ENCODE measurements around the gene PLXNA1.

The PLXNA1 gene

DNA sequence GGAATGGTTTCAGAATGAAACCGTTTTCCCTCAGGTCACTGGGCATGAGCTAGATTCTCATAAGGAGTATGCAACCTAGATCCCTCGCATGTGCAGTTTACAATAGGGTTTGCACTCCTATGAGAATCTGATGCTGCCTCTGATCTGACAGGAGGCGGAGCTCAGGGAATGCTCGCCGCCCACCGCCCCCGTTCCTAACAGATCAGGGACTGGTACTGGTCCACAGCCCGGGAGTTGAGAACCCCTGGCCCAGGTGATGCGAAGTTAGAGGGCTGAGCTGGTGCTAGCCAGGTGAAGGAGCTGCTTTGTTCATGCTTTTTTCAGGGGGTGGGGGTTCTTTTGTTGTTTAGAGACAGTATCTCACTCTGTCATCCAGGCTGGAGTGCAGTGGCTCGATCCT lies 15.5 kb upstream of the PLXNA1 start:
- no peak for DNase-seq (ENCODE audit: low read depth in 1 of 2, low spot score in 1 of 2)

DNA sequence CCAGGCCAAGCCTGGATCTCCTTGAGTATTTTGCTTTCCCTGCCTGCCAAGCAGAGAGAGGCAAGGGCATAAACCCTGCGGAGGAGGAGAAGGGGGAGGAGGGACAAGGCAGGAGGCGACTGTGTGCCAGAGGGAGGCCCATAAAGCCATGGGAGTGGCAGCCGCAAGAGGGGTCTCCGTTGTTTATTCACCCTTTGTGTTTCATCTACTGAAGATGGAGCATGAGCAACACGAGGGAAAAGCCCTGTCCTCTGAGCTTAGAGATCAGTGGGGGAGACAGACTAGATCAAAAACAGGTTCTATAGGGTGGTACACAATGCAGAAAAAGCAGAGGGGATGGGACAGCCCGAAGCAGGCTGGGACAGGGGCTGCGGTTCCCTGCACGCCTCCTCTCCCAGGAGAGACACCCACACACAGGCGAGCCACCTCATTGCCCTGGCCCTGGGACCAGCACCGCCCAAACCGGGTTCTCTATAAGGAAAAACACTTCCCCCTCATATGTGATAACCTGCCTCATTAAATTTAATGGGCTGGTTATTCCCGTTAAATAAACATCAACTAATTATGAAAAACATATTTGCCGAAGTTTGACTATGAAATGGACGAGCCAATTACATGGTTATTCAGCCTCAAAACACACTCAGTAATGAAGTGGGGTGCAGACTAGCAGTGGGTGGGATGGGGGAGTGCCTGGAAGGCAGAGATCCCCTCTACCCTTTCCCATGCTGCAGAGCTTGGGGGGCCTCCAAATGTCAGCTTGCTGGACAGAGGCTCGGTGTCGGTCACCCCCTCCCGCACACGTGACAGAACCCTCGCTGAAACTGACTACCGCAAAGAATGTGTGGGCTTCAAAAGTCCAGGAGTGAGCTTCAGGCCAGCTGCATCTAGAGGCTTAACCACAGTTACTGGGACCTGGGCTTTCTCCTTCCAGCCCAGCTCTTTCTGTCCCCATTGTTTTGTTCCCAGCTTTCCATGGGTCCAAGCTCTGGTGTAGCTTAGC lies 14.2 kb upstream of the PLXNA1 start:
- no peak for DNase-seq (ENCODE audit: low read depth in 1 of 2, low spot score in 1 of 2)

DNA sequence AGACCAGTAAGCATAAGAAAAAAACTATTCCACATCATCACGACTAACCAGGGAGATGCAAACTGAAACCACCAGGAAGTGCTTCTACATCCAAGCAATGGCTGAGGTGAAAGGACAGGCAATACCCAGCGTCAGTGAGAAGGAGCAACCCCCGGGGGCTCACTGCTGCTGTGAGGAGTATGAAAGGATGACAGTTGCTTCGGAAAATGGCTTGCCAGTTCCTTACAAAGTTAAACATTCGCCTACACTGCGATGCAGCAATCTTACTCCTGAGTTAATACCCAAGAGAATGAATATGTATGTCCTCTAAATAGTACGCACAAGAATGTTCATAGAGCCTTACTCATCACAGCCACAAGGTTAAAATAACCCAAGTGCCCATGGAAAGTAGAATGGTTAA lies 13.3 kb upstream of the PLXNA1 start:
- DNase-seq (ENCODE audit: low read depth in 1 of 2, low spot score in 1 of 2) = no peak

DNA sequence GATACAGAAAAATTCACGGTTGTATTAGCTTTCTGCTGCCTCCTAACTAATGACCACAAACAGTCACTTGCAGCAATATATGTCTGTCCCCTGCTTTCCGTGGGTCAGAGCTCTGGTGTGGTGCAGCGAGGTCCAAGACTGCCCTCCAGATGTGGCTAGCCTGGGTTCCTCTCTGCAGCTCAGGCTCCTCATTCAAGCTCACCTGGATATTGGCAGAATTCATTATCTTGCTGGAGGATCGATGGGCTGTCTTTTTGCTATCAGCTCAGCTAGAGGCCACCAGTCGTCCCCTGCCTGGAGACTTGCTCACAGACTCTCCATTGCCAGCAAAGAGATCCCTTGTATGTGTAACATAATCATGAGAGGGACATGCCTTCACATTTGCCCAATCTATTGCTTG lies 12.8 kb upstream of the PLXNA1 start:
- no peak for DNase-seq (ENCODE audit: low read depth in 1 of 2, low spot score in 1 of 2)

DNA sequence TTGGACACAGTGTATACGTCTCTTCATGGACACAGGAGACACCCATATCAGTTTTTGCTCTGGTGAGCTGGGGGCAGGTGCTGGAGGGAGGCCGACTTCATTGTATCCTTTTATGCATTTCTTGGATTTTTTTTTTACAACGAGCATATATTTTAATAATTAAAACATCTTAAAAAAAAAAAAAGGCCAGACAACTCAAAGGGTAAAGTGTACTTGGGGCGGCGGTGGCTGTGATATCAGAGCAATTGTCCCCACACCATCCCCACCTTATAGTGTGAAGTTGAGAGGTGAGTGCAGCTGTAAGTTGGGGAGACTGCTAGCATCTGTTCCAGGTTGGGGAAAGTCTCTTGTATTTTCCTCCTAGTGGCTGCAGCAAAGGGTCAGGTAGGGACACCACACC lies 12.0 kb upstream of the PLXNA1 start:
- no peak for DNase-seq (ENCODE audit: low read depth in 1 of 2, low spot score in 1 of 2)

DNA sequence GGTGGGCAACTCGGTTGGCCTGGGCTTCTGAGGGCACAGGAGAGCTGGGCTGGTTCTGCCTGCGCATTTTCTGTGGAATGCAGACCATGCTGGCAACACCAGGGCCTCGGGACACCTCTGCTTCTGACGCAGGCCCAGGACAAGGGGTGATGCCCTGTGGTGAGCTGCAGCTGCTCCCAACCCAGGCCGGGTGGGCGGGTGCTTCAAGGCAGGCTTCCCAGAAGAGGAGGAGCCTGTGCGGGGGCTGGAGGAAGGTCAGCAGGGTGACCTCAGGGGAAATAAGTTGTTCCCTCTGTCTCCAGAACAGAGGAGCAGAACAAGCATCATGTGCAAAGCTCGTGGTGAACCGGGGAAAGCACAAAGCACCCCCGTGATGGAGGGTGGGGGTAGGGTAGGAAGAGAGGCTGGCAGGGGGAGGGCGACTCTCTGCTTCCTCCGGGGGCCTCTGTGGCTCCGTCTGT lies 11.0 kb upstream of the PLXNA1 start:
- DNase-seq (ENCODE audit: low read depth in 1 of 2, low spot score in 1 of 2) = no peak

DNA sequence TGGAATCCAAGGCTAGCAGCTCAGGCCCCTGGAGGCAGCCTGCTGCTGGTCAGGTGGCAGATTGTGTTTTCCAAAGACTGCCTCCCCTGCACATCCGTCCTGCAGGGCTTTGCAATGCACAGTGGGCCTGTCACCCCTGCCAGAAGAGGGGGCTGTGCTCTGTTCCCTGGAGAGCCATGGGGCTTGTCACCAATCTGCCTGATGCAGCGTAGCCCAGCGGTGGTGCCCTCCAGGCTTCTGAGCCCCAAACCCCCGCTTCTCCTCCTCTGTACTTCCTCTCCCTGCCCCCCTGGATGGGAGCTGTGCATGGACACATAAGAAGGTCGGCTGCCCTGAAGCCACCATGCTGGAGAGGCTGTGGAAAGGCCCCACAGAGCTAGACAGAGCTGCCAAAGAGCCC lies 10.0 kb upstream of the PLXNA1 start:
- no peak for DNase-seq (ENCODE audit: low read depth in 1 of 2, low spot score in 1 of 2)

DNA sequence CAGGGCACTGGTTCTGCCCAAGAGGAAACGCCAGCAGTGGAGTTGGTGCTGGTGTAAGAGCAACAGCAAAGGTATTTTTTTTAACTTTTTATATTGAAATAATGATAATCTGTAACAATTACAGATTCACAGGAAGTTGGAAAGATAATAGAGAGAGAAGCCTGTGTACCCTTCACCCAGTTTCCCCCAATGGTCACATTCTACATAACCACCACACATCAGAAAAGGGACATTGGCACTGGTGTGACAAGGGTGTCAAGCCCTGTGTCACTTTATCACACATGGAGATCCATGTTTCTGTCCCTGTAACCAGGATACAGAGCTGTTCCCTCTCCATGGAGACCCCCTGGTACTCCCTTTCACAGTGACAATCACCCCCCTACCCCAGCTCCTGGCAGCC lies 9.1 kb upstream of the PLXNA1 start:
- DNase-seq (ENCODE audit: low read depth in 1 of 2, low spot score in 1 of 2) = no peak

DNA sequence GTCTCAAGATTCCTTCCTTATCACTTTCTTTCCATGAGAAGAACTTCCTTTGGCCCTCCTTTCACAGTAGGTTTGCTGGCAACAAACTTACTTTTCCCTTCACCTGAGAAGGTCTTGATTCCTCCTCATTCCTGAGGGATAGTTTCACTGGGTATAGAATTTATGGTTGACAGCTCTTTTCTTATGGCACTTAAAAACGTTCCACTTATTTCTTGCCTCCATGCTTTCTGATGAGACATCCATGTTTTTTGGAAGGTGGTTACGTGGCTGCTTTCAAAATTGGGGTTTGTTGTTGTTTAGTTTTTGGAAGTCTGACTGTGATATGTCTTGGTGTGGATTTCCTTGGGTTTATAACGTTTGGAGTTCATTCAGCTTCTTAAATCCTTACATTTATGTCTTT lies 8.2 kb upstream of the PLXNA1 start:
- DNase-seq (ENCODE audit: low read depth in 1 of 2, low spot score in 1 of 2) = no peak

DNA sequence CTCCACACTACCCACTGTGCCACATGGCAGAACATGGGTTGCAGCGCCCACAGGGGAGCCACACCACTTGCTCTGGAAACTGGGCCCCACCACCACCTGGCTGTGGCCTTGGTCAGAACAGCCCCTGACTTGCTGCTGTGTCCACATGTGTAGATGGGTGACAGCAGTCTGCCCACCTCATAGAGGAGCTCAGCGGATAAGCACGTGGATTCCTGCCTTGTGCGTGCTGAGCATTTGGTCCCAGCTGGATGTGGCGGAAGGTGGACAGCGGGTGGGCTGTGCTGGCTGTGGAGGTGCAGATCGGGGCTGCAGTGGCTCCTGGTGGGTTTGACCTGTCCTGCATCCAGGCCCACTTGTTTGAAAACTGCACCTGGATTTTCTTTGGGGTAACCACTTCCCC lies 6.0 kb upstream of the PLXNA1 start:
- no peak for DNase-seq (ENCODE audit: low read depth in 1 of 2, low spot score in 1 of 2)

DNA sequence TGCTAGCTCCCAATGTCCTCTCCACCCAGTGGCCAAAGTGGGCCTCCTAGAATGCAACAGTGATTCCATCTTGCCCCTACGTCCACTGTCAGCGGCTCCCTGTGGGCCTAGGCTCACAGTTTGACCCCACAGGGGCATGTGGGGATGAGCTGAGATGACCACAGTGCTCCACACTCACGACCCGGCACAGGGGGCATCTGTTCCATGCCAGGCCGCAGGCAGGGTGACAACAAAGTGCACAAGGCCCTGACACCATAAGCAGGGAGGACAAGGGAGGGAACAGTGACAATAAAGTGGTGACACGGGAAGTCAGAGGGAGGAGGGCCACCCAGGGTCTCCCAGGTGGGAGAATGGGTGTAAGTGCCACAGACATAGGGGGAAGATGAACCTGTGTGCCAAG lies 5.1 kb upstream of the PLXNA1 start:
- no peak for DNase-seq (ENCODE audit: low read depth in 1 of 2, low spot score in 1 of 2)

DNA sequence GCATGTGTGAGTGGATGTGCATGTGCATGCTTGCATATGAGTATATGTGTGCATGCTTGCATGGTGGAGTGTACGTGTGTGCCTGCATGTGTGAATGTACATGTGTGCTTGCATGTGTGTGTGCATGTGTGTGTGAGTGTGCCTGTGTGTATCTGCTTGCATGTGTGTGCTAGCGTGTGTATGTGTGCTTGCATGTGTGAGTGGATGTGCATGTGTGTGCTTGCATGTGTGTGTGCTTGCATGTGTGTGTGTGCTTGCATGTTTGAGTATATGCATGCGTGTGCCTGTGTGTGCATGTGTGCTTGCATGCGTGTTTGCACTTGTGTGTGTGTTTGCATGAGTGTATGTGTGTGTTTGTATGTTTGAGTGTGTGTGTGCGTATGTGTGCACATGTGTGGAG lies 4.6 kb upstream of the PLXNA1 start:
- no peak for DNase-seq (ENCODE audit: low read depth in 1 of 2, low spot score in 1 of 2)

DNA sequence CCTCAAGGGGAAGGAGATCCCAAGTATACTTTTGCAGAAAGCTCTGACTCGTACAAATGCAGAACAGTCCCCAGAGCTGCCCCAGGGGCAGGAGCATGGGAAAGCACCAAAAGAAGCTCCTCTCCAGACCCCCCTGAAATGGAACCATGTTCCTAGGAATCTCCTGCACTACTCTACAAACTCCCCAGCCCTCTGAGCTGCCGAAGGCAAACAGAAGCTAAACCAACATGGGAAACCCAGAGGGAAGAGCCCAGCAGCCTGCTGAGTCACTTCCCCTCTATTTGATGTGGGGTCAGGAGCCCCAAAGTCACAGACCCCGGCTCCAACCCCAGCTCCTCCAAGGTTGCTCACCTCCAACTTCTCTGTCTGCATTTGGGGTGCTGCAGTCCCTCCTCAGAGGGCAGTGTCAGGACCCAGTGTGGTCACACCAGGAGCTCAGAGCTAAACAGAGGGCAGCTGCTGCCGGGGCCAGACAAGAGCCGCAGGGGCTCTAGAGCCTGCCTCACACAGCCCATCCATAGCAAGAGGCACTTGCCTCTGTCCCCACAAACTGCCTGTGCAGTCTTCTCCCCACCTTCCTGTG lies 3.8 kb upstream of the PLXNA1 start:
- no peak for DNase-seq (ENCODE audit: low read depth in 1 of 2, low spot score in 1 of 2)

DNA sequence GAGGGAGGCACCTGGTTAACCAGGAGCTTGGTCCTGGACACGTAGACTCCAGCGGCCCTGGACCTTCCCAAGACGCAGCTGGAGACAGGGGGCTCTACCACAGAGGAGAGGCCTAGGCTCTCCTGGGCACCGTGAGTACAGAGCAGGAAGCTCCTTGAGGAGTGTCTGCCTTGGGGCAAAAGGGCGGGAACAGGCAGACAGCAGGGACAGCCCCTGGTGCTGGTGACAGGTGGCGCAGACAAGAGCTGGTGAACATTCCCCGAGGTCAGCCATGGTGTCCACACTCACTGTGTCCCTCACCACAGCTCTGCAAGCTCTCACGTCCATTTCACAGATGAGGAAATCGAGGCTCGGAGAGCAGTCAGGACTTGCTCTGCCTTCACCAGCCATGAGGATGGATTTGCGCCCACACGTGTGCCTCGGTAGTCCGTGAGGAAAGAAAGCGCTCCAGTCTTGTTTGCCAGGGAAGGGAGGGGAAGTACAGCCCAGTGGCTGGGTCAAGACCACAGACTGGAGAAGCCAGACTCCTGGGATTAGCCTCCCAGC lies 2.6 kb upstream of the PLXNA1 start:
- DNase-seq (ENCODE audit: low read depth in 1 of 2, low spot score in 1 of 2) = no peak

DNA sequence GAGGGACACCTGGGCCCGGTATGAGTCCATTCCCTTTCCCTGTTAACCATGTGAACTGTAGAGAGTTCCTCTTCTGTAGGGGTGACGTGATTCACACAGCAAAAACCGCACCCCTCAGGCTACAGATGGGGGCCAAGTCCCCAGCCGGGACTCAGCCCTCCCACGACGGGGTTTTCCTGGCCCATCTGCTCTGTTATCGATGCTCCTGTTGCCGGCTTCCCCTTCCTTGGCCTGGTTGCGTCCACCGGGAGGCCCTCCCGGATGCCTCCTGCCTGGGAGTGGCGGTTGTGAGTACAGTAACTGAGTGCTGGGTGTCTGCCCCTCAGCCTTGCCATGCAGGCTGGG lies 817 bp upstream of the PLXNA1 start:
- DNase-seq (ENCODE audit: low read depth in 1 of 2, low spot score in 1 of 2) = peak in 1 of 2 donors; percentile 48

DNA sequence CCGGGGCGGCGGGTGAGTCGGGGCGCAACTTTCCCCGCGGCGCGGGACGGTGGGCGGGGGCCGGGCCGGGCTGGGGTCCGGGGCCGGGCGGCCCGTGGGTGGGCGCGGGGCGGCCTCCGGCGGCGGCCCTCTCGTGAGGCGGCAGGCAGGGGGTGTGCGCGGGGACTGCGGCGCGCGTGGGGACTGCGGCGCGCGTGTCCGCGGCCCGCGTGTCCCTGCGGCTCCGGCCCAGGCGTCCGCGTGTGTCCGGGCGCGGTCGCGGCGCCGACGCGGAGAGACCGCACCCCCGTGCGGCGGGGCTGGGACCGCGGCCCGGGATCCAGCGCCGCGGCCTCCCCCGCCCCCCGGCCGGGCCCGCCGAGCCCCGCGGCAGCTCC lies 349 bp downstream of the PLXNA1 start:
- no peak for DNase-seq (ENCODE audit: low read depth in 1 of 2, low spot score in 1 of 2)

DNA sequence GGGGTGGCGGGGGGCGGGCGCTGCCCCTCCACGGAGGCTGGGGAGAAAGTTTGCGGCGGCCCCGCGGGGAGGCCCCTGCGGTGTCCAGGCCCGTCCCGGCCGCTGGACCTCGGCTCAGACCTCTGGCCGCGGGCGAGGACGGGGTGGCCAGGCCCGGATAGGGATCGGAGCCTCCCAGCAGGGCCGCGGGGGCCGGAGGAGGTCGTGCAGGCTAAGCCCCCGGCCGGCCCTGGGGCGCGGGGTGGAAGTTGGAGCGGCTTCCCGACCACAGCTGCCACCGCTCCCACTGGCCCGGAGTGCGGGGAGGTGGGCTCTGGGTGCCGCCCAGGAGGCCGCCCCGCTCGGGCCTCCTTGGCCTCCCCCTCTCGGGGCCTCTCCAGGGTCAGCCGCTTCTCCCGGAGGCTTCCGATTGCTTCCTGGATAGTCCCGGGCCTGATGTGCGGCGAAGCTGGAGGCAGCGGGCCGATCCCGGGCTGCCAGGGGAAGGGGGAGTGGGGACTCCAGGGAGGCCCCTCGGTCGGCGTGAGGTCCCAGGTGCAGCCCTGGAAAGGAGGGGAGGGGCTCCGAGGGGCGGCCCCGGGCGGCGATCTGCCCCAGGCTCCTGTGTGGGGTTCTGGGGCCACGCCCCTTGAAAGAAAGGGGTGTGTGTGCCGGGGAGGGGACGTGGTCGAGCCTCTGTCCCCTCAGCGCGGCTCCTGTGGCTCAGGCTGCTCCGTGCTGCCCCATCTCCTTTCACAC lies 907 bp downstream of the PLXNA1 start:
- peak in 1 of 2 donors; percentile 22 for DNase-seq (ENCODE audit: low read depth in 1 of 2, low spot score in 1 of 2)

DNA sequence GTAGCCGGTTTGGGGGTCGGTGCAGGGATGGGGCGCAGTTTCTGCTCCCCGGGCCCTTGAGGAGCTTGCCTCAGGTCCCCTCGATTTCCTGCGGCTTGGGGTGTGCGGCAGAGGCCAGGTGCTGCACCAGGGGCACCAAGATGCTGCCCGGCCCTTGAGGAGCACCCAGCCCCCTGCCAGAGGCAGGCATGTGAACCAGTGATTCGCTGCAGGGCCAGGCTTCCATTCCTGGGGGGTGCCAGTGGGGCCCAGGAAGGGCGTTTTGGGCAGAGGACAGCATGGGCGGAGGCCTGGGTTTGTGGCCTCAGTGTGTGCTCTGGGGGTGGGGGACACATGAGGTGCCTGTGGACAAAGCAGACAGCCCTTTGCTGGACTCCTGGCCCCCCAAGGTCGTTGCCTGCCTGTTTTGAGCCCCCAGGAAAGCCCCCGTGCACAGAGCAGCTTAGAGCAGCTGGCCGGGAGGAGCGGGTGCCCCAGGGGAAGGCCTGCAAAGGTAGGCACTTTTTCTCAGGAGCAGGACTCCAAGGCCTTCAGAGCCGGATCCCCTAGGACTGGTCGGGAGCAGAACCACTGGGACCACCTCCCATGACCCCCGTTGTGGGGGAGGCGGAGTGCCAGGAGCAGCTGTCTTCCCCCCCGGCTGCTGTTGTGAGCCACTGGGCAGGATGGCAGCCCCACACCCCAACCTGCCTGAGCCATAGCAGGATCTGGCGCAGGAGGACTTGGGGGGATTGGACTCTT lies 1.6 kb downstream of the PLXNA1 start:
- DNase-seq (ENCODE audit: low read depth in 1 of 2, low spot score in 1 of 2) = no peak

DNA sequence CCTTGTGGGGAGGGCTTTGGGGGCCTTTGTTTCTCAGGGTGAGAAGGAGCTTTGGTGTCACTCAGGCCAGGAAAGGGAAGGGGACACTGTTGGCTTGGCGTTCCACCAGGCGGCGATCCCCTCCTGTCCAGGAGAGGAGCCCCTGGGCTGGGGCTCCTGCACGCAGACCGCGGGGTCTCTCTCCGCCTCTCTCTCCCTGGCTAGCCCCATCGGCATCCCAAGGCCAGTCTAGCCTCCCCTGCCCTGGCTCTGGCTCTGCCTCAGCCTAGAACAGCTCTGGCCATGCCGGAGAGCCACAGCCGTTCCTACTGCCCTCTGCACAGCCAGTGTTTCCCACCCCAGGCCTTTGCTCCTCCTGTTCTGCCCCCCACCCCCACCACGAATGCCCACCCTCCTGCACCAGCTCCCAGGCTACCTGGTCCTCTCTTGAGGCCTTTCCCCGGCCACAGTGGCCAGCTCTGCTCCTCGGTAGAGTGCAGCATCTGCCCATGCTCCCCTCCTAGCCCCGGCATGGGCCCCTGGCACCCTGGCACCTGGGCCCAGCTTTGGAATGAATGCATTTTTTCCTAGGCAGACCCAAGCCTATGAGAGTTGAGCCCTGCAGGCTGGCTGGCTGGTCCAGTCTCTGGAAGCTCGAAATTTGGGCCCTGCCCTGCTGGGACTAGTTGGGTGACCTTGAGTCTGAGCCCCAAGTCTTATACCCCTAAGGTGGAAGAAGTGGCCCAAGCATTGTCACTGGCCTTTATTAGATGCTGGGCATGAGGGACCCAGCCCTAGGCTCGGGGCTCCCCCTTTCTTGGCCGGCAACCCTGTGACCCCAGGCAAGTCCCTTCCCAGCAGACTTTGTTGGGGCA lies 2.4 kb downstream of the PLXNA1 start:
- no peak for DNase-seq (ENCODE audit: low read depth in 1 of 2, low spot score in 1 of 2)

DNA sequence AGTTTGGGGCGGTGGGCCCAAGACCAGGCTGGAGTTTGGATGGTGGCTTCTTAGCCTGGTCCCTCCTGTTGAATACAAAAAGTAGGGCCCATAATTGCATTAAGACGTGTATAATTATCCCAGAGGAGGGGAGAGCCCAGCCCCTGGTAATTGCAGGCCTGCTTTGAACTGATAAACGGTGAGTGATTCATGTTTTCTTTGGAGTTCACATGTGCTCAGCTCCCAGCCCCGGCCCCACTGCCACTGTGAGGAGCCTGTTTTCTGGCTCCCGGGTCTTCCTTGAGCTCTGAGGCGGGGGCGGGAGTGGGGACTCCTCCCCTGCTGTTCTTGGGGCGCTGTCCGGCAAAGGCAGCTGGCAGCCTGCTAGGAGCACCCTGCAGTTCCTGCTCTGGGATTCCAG lies 3.1 kb downstream of the PLXNA1 start:
- no peak for DNase-seq (ENCODE audit: low read depth in 1 of 2, low spot score in 1 of 2)

Measured in activated T-helper 1 cell treated with anti-CD3 and anti-CD28 coated beads, Interleukin-2, amount 50 U/mL, for 16 hours (primary cell).